H1 (cell line): Measurements from ENCODE around the gene TBX2. TPM values are rescaled to one million over a fixed set of nuclear protein-coding genes. Genes with fewer than 3 reads are reported as not detected.
A peak's percentile ranks its signal among the peaks of the same experiment; 100 is the strongest.

Experiments
- CTCF ChIA-PET: fragments of 300-600 bp; sonication (Branson Sonifier 250); formaldehyde crosslinking; loops from one replicate; lab custom pipeline; 2021; ENCODE audit not compliant: partially characterized antibody; lab: Charles Lee
- POLR2A ChIA-PET: fragments of 300-600 bp; sonication (Branson Sonifier 250); formaldehyde crosslinking; loops from one replicate; lab custom pipeline; 2021; ENCODE audit warnings: inconsistent platforms; ENCODE audit not compliant: partially characterized antibody; lab: Charles Lee
- DNase-seq, 2 experiments: peaks; one replicate each; pipeline versions ENCODE4 v3.0.0 to v3.0.0-alpha.2; 2010 to 2022; ENCODE audit warnings: low spot score in 2 of 2, low read depth in 1 of 2, mixed read lengths in 1 of 2
- FAIRE-seq: peaks from 2 replicates; lab custom pipeline; 2011; peaks lifted over from hg19 to GRCh38; lab: Jason Lieb, UNC
- H2AFZ ChIP-seq: 2 replicates; pipeline ENCODE4 v1.8.1; 2012; ENCODE audit warnings: low read length, inconsistent platforms
- H2AK5ac ChIP-seq: 2 replicates; pipeline ENCODE4 v1.6.1; 2013; ENCODE audit warnings: low read depth, low read length
- H2BK120ac ChIP-seq: replicated peaks from 2 replicates; pipeline ENCODE3; 2013; ENCODE audit warnings: low read depth, low read length, inconsistent platforms
- H2BK12ac ChIP-seq: 2 replicates; pipeline ENCODE4 v1.6.1; 2013; ENCODE audit warnings: low read depth, low read length
- H2BK15ac ChIP-seq: 2 replicates; pipeline ENCODE4 v1.6.1; 2013; ENCODE audit warnings: low read length
- H2BK20ac ChIP-seq: 2 replicates; pipeline ENCODE4 v1.6.1; 2013; ENCODE audit warnings: low read length
- H2BK5ac ChIP-seq: 2 replicates; pipeline ENCODE4 v1.6.1; 2013; ENCODE audit warnings: low read depth, low read length
- H3K14ac ChIP-seq: 2 replicates; pipeline ENCODE4 v1.6.1; 2013; ENCODE audit warnings: inconsistent platforms; ENCODE audit not compliant: insufficient read length
- H3K18ac ChIP-seq: 2 replicates; pipeline ENCODE4 v1.6.1; 2013; ENCODE audit warnings: low read length; ENCODE audit errors: extremely low read depth
- H3K23ac ChIP-seq: 2 replicates; pipeline ENCODE4 v1.6.1; 2013; ENCODE audit warnings: inconsistent platforms; ENCODE audit not compliant: insufficient read length
- H3K23me2 ChIP-seq: 2 replicates; pipeline ENCODE4 v1.6.1; 2013; ENCODE audit warnings: low read depth, low read length
- H3K27ac ChIP-seq: 2 replicates; pipeline ENCODE4 v1.6.1; 2011; ENCODE audit warnings: low read depth, low read length, inconsistent platforms
- H3K27me3 ChIP-seq, 4 experiments: replicated peaks in 1 of 4; 1 replicate in 1 of 4; 2 replicates in 3 of 4; pipeline versions ENCODE4 v1.6.1 to v1.8.1; 2011 to 2013; ENCODE audit warnings: low read length in 3 of 4, mild to moderate bottlenecking in 3 of 4, inconsistent platforms in 2 of 4, mixed read lengths in 2 of 4, moderate library complexity in 1 of 4; ENCODE audit not compliant: control insufficient read depth in 3 of 4, insufficient read depth in 3 of 4; ENCODE audit errors: extremely low read depth in 1 of 4
- H3K36me3 ChIP-seq, 4 experiments: 2 replicates each; pipeline versions ENCODE4 v1.6.1 to v1.8.1; 2011 to 2013; ENCODE audit warnings: mild to moderate bottlenecking in 4 of 4, low read length in 3 of 4, moderate library complexity in 2 of 4, control low read depth in 1 of 4, inconsistent platforms in 1 of 4; ENCODE audit not compliant: insufficient read depth in 4 of 4, control insufficient read depth in 2 of 4
- H3K4ac ChIP-seq: replicated peaks from 2 replicates; pipeline ENCODE3; 2013; ENCODE audit warnings: low read length, low read depth, mixed read lengths, inconsistent platforms; ENCODE audit not compliant: insufficient read length
- H3K4me1 ChIP-seq, 4 experiments: replicated peaks in 1 of 4; 1 replicate in 1 of 4; 2 replicates in 3 of 4; pipeline versions ENCODE4 v1.6.1 to v1.8.1; 2011 to 2013; ENCODE audit warnings: low read length in 3 of 4, inconsistent platforms in 2 of 4, mixed read lengths in 1 of 4; ENCODE audit not compliant: insufficient read depth in 4 of 4, control insufficient read depth in 3 of 4
- H3K4me2 ChIP-seq, 2 experiments: 2 replicates each; pipeline versions ENCODE4 v1.6.1 to v1.8.1; 2011 to 2013; ENCODE audit warnings: low read depth in 2 of 2, low read length in 2 of 2, control low read depth in 1 of 2, inconsistent platforms in 1 of 2, mild to moderate bottlenecking in 1 of 2; ENCODE audit not compliant: insufficient read depth in 1 of 2
- H3K4me3 ChIP-seq, 4 experiments: fragments of 200-600, 300-600 bp in 1 of 4; sonication (generic), shearing (Covaris generic), sonication (Bioruptor Twin) in 1 of 4; 2 replicates each; pipeline versions ENCODE4 v1.5.1 to v1.8.1; 2011 to 2016; ENCODE audit warnings: low read length in 4 of 4, low read depth in 3 of 4, control low read depth in 2 of 4, inconsistent platforms in 2 of 4, mild to moderate bottlenecking in 2 of 4, mixed read lengths in 1 of 4, moderate library complexity in 1 of 4; ENCODE audit not compliant: insufficient read depth in 2 of 4; ENCODE audit errors: extremely low read depth in 1 of 4
- H3K56ac ChIP-seq: replicated peaks from 2 replicates; pipeline ENCODE3; 2013; ENCODE audit warnings: low read depth, mild to moderate bottlenecking, mixed read lengths, low read length, inconsistent platforms; ENCODE audit not compliant: insufficient read length
- H3K79me1 ChIP-seq: 2 replicates; pipeline ENCODE4 v1.6.1; 2013; ENCODE audit warnings: low read depth, low read length, control low read depth
- H3K79me2 ChIP-seq, 2 experiments: 2 replicates each; pipeline versions ENCODE4 v1.6.1 to v1.8.1; 2012 to 2013; ENCODE audit warnings: low read length in 2 of 2, mild to moderate bottlenecking in 2 of 2, inconsistent platforms in 1 of 2; ENCODE audit not compliant: insufficient read depth in 2 of 2, control insufficient read depth in 1 of 2
- H3K9ac ChIP-seq, 4 experiments: replicated peaks in 1 of 4; 1 replicate in 1 of 4; 2 replicates in 3 of 4; pipeline versions ENCODE4 v1.6.1 to v1.8.1; 2011 to 2013; ENCODE audit warnings: low read depth in 3 of 4, low read length in 3 of 4, control low read depth in 2 of 4, mild to moderate bottlenecking in 2 of 4, moderate library complexity in 2 of 4, inconsistent platforms in 1 of 4; ENCODE audit errors: extremely low read depth in 1 of 4
- H3K9me3 ChIP-seq, 2 experiments: 2 replicates each; pipeline versions ENCODE4 v1.6.1 to v1.8.1; 2012 to 2013; ENCODE audit warnings: mild to moderate bottlenecking in 2 of 2, moderate library complexity in 2 of 2, control low read depth in 1 of 2, inconsistent platforms in 1 of 2, low read depth in 1 of 2, low read length in 1 of 2, mixed read lengths in 1 of 2; ENCODE audit not compliant: insufficient read depth in 2 of 2
- H4K20me1 ChIP-seq, 2 experiments: replicated peaks in 1 of 2; 2 replicates each; pipeline versions ENCODE3 to v1.8.1; 2011 to 2013; ENCODE audit warnings: inconsistent platforms in 2 of 2, low read length in 2 of 2, mild to moderate bottlenecking in 1 of 2; ENCODE audit not compliant: insufficient read depth in 2 of 2, control insufficient read depth in 1 of 2
- H4K5ac ChIP-seq: 2 replicates; pipeline ENCODE4 v1.6.1; 2013; ENCODE audit warnings: low read length, low read depth, mixed read lengths, inconsistent platforms; ENCODE audit not compliant: insufficient read length
- H4K8ac ChIP-seq: 2 replicates; pipeline ENCODE4 v1.8.0; 2013; ENCODE audit warnings: mild to moderate bottlenecking, moderate library complexity, low read length, inconsistent platforms; ENCODE audit not compliant: insufficient read depth; ENCODE audit errors: extremely low read depth
- H4K91ac ChIP-seq: replicated peaks from 2 replicates; pipeline ENCODE3; 2013; ENCODE audit warnings: low read length, mixed read lengths, inconsistent platforms; ENCODE audit not compliant: insufficient read length
- ATF3 ChIP-seq: IDR thresholded peaks from 2 replicates; pipeline ENCODE4 v1.6.1; 2011; ENCODE audit warnings: low read depth, mild to moderate bottlenecking, low read length; ENCODE audit not compliant: insufficient read depth
- CEBPB ChIP-seq: IDR thresholded peaks from 2 replicates; pipeline ENCODE4 v1.6.1; 2012; ENCODE audit warnings: low read depth, low read length
- EP300 ChIP-seq, 2 experiments: IDR thresholded peaks; 1 replicate in 1 of 2; 2 replicates in 1 of 2; pipeline ENCODE4 v1.6.1; 2011 to 2012; ENCODE audit warnings: low read depth in 2 of 2, low read length in 2 of 2, mild to moderate bottlenecking in 2 of 2, borderline replicate concordance in 1 of 2, inconsistent platforms in 1 of 2, moderate library complexity in 1 of 2
- EZH2 ChIP-seq: fragments of 200-600 bp; sonication (generic); IDR thresholded peaks from 2 replicates; pipeline ENCODE4 v1.7.1; 2012; ENCODE audit warnings: low read depth, mild to moderate bottlenecking, moderate library complexity, low read length, inconsistent platforms; ENCODE audit not compliant: severe bottlenecking
- GABPA ChIP-seq: IDR thresholded peaks from 2 replicates; pipeline ENCODE4 v1.6.1; 2011; ENCODE audit warnings: mild to moderate bottlenecking, low read length, moderate library complexity, borderline replicate concordance; ENCODE audit not compliant: insufficient read depth
- KDM5A ChIP-seq: fragments of 200-600 bp; IDR thresholded peaks from 2 replicates; pipeline ENCODE4 v1.7.1; 2012; ENCODE audit warnings: mild to moderate bottlenecking, low read length, inconsistent platforms, mixed read lengths
- NANOG ChIP-seq: IDR thresholded peaks from 2 replicates; pipeline ENCODE4 v1.6.1; 2011; ENCODE audit warnings: low read length, low read depth, mild to moderate bottlenecking, inconsistent platforms; ENCODE audit not compliant: insufficient read depth, poor library complexity, severe bottlenecking
- SP4 ChIP-seq: IDR thresholded peaks from 2 replicates; pipeline ENCODE4 v1.6.1; 2012; ENCODE audit warnings: low read length, inconsistent platforms
- TEAD4 ChIP-seq: IDR thresholded peaks from 2 replicates; pipeline ENCODE4 v1.6.1; 2012; ENCODE audit warnings: low read depth, low read length, inconsistent platforms, mixed read lengths
- WGBS, 2 experiments: shearing (Covaris generic) in 1 of 2; methylation state at CpG; one replicate each; pipeline versions ENCODE4 v1.1.6 to v1.1.7; 2013 to 2015; ENCODE audit warnings: low lambda C conversion rate in 2 of 2, mixed read lengths in 2 of 2, inconsistent platforms in 1 of 2, low coverage in 1 of 2, missing lambda C conversion rate in 1 of 2; ENCODE audit not compliant: insufficient replicate concordance in 2 of 2, insufficient coverage in 1 of 2, insufficient read length in 1 of 2; ENCODE audit errors: extremely low coverage in 1 of 2, missing lambda C conversion rate in 1 of 2; 5-methylcytosine and 5-hydroxymethylcytosine counted together
- polyA plus RNA-seq, 7 experiments: library from polyadenylated mRNA; depleted of rRNA in 3 of 7; stranded (reverse) in 5 of 7; unstranded in 2 of 7; fragments of >200 nt in 5 of 7; fragments of 200-250 nt in 2 of 7; gene quantifications; 1 replicate in 5 of 7; 2 replicates in 1 of 7; 4 replicates in 1 of 7; pipeline versions ENCODE4 v1.2.1 to v1.2.3, GENCODE V29; 2011 to 2013; ENCODE audit warnings: missing spikeins in 2 of 7, mixed read lengths in 2 of 7
- total RNA-seq: library from RNA; stranded (reverse); fragmentation: NEBNext Ultra II Directional; extraction: Animal tissue kit (Norgen Biotek cat#: 25700); gene quantifications from 2 replicates; pipeline ENCODE4 v1.2.1, GENCODE V29; 2021

The TBX2 gene
- total and polyA plus RNA-seq, 2 of the 8 experiments (the other 6 are each of a cell fraction or from before 2014, with no cell fraction given), result not detected

GRCh38 chr17:61369751-61370150, 29.9 kb upstream of the TBX2 start:
- CTCF ChIA-PET, result interaction anchor here (3.3 kb wide), 1 partner anchor 18 kb away, joined by 8 read pairs; no protein-coding TSS in a partner anchor
- H3K4me2 ChIP-seq, result no peak overlapping the region
- H2BK12ac ChIP-seq, result no peak overlapping the region
- H2AK5ac ChIP-seq, result no peak overlapping the region
- no peak overlapping the region for H3K4me3 ChIP-seq
- H3K27me3 ChIP-seq, result no peaks in the 10 kb centered on the region; a peak in 1 of 7 replicates
- no peak overlapping the region for H2BK120ac ChIP-seq
- H3K23ac ChIP-seq, result no peak overlapping the region
- no peak overlapping the region for H2BK5ac ChIP-seq
- H3K79me2 ChIP-seq, result no peaks in the 10 kb centered on the region
- FAIRE-seq, result no peak
- no peaks in the 10 kb centered on the region for H3K9me3 ChIP-seq
- H3K79me1 ChIP-seq, result no peaks in the 10 kb centered on the region
- H3K23me2 ChIP-seq, result no peaks in the 10 kb centered on the region
- no peak overlapping the region for H4K8ac ChIP-seq
- H3K14ac ChIP-seq, result no peak overlapping the region
- no peak overlapping the region for H3K56ac ChIP-seq
- H3K36me3 ChIP-seq, result no peaks in the 10 kb centered on the region
- DNase-seq, result no peak
- H3K4me1 ChIP-seq, result peaks cover 0 to 3% (median 1%) of the 10 kb centered on the region in 4 experiments; a peak in 2 of 7 replicates
- no peak overlapping the region for H2BK15ac ChIP-seq
- 75% methylated on average over 10 of the region's 10 CpGs; no CpG with 5 or more reads in 1 of the 2 experiments for WGBS, 2 experiments
- no peak overlapping the region for H2BK20ac ChIP-seq
- no peak overlapping the region for H4K91ac ChIP-seq
- peak overlapping the region; percentile 32 for H3K4ac ChIP-seq
- H2AFZ ChIP-seq, result no peak overlapping the region
- TF ChIP-seq SP4 (no peak), KDM5A (no peak), ATF3 (no peak), EP300 (IDR thresholded peaks at IDR 0.05; ENCODE audit: borderline replicate concordance in 1 of 2, low read depth in 2 of 2, low read length in 2 of 2) (no peak), NANOG (no peak), EZH2 (no peak), TEAD4 (no peak), CEBPB (no peak), GABPA (no peak)
- H3K18ac ChIP-seq, result no peak overlapping the region
- no peak overlapping the region for H4K5ac ChIP-seq
- POLR2A ChIA-PET, result no interaction called here
- H3K9ac ChIP-seq, result no peak overlapping the region
- no peak overlapping the region for H3K27ac ChIP-seq
- H4K20me1 ChIP-seq, result peaks cover 0 to 2% of the 10 kb centered on the region in 2 experiments
